Activated T-cell treated with anti-CD3 and anti-CD28 coated beads, Interleukin-2, amount 50 U/mL, for 72 hours (primary cell): ENCODE data around the gene PCDH12. TPM values are rescaled to one million over a fixed set of nuclear protein-coding genes. Genes with fewer than 3 reads are reported as not detected.

Experiments used
- ATAC-seq, 2 donors: fragments of 150-1000 bp; cut with Tn5 transposase; replicated peaks in 1 of 2; 2 replicates each; pipeline ENCODE4 v1.10.0; 2021; ENCODE audit warnings: moderate library complexity in 2 of 2, mild to moderate bottlenecking in 1 of 2
- DNase-seq, 2 donors: peaks; one replicate each; pipeline ENCODE4 v3.0.0; 2021 to 2022; ENCODE audit warnings: mixed read lengths in 1 of 2
- H3K27ac Mint-ChIP-seq: one replicate; pipeline ENCODE4 v1.8.0; 2022; ENCODE audit warnings: mild to moderate bottlenecking, moderate library complexity, mixed read lengths
- H3K27me3 Mint-ChIP-seq: one replicate; pipeline ENCODE4 v1.8.0; 2022; ENCODE audit warnings: low read depth, mixed read lengths
- H3K36me3 Mint-ChIP-seq, 2 donors: one replicate each; pipeline ENCODE4 v1.8.0; 2022; ENCODE audit warnings: mixed read lengths in 2 of 2, mild to moderate bottlenecking in 1 of 2; ENCODE audit not compliant: insufficient read depth in 2 of 2
- H3K4me1 Mint-ChIP-seq: one replicate; pipeline ENCODE4 v1.8.0; 2022; ENCODE audit warnings: low read depth, mixed read lengths
- H3K4me3 Mint-ChIP-seq, 2 donors: one replicate each; pipeline ENCODE4 v1.8.0; 2022; ENCODE audit warnings: mild to moderate bottlenecking in 2 of 2, mixed read lengths in 2 of 2, moderate library complexity in 2 of 2
- H3K9me3 Mint-ChIP-seq, 2 donors: one replicate each; pipeline ENCODE4 v1.8.0; 2022; ENCODE audit warnings: mixed read lengths in 2 of 2
- total RNA-seq, 2 donors: library from RNA; stranded (reverse); gene quantifications; one replicate each; pipeline ENCODE4 v1.2.3, GENCODE V29; 2022

Gene PCDH12
- total RNA-seq, 2 donors from 2014 or later: 0.31 to 0.58 TPM

DNA sequence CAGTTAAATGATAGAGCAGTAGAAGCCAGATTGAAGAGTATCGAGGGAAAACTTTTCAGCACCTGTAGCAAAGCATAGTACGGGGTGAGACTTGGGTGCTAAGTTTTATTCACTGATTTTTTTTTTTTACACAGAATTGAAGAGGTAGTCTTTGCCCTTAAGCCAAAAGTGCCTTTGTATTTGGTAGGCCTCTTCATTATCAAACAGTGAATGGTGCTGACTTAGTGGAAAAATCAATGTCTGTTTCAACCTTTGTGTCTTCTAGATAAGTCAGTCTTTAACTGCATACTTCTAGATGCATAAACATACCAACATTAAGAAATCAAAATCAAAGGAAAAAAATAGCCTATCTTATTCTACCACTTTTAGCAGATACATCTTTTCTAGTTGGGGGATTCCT lies 24.6 kb upstream of the PCDH12 start:
- Mint-ChIP-seq H3K4me3 (no peak overlapping the region), H3K9me3 (no peaks in the 10 kb centered on the region), H3K27ac (no peak overlapping the region), H3K27me3 (no peaks in the 10 kb centered on the region), H3K4me1 (no peaks in the 10 kb centered on the region), H3K36me3 (peaks cover 5 to 23% of the 10 kb centered on the region in 2 donors)
- ATAC-seq: no peak
- DNase-seq: no peak

DNA sequence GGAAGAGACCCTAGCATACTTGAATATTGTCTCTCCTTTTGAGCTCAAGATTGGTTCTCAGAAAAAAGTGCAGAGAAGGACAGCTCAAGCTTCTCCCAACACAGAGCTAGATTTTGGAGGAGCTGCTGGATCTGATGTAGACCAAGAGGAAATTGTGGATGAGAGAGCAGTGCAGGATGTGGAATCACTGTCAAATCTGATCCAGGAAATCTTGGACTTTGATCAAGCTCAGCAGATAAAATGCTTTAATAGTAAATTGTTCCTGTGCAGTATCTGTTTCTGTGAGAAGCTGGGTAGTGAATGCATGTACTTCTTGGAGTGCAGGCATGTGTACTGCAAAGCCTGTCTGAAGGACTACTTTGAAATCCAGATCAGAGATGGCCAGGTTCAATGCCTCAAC lies 20.4 kb upstream of the PCDH12 start:
- Mint-ChIP-seq H3K9me3 (no peaks in the 10 kb centered on the region), H3K27me3 (no peaks in the 10 kb centered on the region), H3K27ac (no peak overlapping the region), H3K4me1 (peaks cover 18% of the 10 kb centered on the region), H3K36me3 (peaks cover 10 to 25% of the 10 kb centered on the region in 2 donors), H3K4me3 (no peak overlapping the region)
- DNase-seq: no peak
- ATAC-seq: no peak

DNA sequence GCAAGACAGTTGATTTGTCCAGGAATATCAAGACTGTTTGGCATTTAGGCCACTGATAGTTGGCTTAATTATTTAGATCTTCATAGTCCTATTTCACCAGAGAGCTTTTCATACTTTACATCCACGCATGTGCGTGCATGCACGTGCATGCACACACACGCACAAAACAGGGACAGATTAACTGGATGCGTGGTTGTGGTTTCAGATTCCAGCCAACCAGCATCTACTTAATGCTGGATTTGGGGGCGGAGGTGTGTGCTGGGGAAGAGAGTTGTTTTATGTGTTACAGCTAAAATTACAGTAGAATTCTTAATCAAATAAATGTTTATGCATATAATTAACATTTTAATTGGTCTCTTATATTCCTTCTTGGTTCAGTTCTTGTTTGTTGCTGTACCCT lies 18.2 kb upstream of the PCDH12 start:
- Mint-ChIP-seq H3K36me3 (peaks cover 10 to 29% of the 10 kb centered on the region in 2 donors), H3K9me3 (no peaks in the 10 kb centered on the region)
- no peak for DNase-seq

DNA sequence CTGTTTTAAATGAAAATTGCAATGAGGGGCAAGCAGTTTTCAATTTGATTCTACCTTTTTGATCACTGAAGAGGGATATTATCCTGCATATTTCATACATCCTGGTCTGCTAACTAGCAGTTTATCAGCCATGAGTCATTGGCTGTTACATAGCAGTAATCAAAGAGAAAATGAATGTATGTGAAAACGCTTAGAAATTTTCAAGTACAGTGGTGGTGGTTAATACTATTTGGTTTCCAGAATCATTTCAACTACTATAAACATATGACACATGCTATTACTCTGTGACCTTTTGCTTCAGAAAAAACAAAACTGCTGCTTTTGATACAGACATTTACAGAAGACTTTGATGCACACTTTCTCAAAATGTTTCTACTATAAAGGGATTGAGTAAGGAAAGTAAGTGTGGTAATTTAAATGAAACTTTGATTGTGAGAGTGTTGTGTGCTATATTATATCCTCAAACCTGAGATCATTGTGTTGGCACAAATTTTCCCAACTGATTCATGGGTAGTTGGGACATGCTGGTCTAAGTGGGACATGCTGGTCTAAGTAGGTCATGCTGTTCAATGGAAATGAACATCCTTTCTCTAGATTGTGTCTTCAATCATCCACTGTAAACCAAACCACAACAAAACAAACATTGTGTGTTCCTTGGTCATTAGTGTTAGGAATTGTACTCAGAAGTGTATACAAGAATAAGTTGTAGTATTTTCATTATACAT lies 16.0 kb upstream of the PCDH12 start:
- H3K27me3 Mint-ChIP-seq: no peaks in the 10 kb centered on the region
- peak overlapping the region in 1 of 2 donors; percentile 27 for H3K4me3 Mint-ChIP-seq
- DNase-seq (no peak), ATAC-seq (no peak)
- peaks cover 10 to 21% of the 10 kb centered on the region in 2 donors for H3K36me3 Mint-ChIP-seq
- peaks cover 37% of the 10 kb centered on the region for H3K4me1 Mint-ChIP-seq
- H3K9me3 Mint-ChIP-seq: no peaks in the 10 kb centered on the region
- peak overlapping the region; percentile 51 for H3K27ac Mint-ChIP-seq

More for the DNA sequence above, 18.2 kb upstream of the PCDH12 start:
- no peaks in the 10 kb centered on the region for H3K27me3 Mint-ChIP-seq
- H3K4me3 Mint-ChIP-seq: no peak overlapping the region
- no peak overlapping the region for H3K27ac Mint-ChIP-seq
- H3K4me1 Mint-ChIP-seq: peaks cover 21% of the 10 kb centered on the region
- no peak for ATAC-seq

DNA sequence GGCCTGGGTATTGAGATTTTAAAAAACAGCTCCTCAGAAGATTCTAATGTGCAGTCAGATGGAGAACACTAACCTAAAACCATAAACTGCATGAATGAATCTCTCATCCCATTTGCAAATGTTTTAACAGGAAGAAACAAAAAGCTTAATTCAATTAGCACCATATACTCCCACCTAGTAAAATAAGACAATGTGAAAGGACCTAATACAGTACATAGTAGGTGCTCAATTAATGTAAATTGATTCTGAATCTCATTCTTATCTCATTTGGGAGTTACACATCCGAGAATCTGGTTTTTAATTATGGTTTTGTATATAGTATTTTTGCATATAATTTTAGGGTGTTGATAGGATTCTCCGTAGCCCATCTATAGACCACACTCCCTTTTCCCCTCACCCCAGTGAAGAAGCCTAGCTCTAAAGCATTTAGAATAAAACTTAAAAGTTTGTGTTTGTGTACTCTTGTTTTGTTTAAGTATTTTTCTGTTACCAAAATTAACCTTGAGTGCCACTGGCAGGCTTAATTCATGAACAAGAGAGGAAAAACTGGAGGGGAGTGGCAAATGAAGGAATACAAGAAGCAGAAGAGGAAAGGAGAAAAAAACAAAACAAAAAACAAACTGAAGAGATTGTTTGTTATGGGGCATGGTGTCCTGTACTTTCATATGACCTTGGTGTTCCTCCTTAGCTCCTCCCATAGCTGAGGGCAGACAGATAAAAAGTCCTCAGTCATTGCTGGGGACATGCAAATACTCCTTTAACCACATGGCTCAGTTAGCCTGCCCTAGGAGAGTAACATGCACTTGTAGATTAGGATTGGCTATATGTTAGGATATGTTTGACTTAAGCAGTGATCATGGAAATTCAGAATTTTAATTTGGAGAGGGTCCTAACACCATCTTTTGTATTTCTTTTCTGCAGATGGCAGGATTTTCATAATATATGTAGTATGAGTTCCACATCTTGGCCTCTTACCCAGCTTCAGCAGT lies 12.1 kb upstream of the PCDH12 start:
- Mint-ChIP-seq H3K4me1 (peaks cover 43% of the 10 kb centered on the region), H3K9me3 (no peaks in the 10 kb centered on the region), H3K36me3 (peaks cover 8 to 16% of the 10 kb centered on the region in 2 donors), H3K27me3 (no peaks in the 10 kb centered on the region), H3K4me3 (peak overlapping the region; percentile 95 to 96), H3K27ac (peak overlapping the region; percentile 95)
- peak in 1 of 2 donors; percentile 16 for DNase-seq
- no peak for ATAC-seq

DNA sequence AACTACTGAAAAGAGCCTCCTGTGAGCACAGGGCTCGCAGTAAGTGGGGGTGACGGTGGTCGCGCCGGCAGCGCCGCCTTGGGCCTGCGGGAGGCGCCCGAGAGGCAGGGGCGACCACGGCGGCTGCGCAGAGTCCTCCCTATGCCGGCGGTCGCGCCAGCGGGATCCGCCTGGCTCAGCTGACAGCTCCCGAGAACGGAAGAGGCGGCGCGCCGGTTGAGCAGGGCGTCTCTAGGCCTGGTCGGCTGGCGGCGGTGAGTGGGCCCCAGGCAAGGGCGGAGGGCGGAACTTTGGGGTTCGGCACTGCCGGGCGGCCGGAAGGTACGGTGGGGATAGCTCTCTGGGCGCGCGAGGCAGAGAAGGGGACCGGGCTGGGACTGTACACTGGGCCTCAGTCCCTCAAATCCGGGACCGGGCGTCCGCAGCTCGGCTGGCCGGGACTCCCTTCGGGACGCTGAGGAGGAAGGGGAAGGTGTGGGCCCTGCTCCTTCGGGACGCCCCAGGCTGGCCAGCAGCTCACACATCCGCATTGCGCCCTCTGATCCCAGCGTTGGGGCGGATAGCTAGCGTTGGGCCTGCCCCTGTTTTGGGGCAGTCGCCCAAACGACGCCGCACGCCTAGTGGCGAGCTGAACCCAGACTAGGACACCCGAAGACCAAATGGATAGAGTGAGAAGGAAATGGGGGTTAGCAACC lies 11.1 kb upstream of the PCDH12 start, which contains the start of gene RNF14:
RNF14 (plus strand) TSS at position 192 of the 695 bp plus-strand sequence. CDS start 4,484 bp downstream, outside the sequence.
- no peaks in the 10 kb centered on the region for H3K9me3 Mint-ChIP-seq

DNA sequence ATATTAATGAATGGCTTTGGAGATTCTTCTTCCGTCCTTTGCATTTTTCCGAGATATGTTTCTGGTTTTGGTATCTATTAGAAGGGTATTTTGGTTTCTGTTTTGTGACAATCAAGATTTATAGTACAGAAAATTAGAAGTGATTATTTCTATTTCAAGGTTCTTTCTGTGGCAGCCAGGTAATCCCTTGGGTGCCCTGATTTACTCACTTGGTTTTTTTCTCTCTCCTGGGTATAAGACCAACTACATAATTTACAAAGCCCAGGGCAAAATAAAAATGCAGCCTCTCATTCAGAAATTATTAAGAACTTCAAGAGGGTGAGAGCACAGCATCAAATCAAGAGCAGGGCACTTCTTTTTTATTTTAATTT lies 8.9 kb upstream of the PCDH12 start:
- Mint-ChIP-seq H3K4me1 (peaks cover 23% of the 10 kb centered on the region), H3K36me3 (peaks cover 3 to 8% of the 10 kb centered on the region in 2 donors), H3K9me3 (no peaks in the 10 kb centered on the region), H3K4me3 (no peak overlapping the region), H3K27me3 (no peaks in the 10 kb centered on the region), H3K27ac (no peak overlapping the region)
- ATAC-seq (no peak), DNase-seq (no peak)

More for the DNA sequence above, 11.1 kb upstream of the PCDH12 start, which contains the start of gene RNF14:
- Mint-ChIP-seq H3K36me3 (peaks cover 6 to 14% of the 10 kb centered on the region in 2 donors), H3K27me3 (no peaks in the 10 kb centered on the region), H3K4me1 (peaks cover 32% of the 10 kb centered on the region), H3K27ac (peak within 1 kb of the TSS; percentile 95), H3K4me3 (peak within 1 kb of the TSS; percentile 95 to 96)
- ATAC-seq (peak; percentile 98), DNase-seq (peak; percentile 96)

DNA sequence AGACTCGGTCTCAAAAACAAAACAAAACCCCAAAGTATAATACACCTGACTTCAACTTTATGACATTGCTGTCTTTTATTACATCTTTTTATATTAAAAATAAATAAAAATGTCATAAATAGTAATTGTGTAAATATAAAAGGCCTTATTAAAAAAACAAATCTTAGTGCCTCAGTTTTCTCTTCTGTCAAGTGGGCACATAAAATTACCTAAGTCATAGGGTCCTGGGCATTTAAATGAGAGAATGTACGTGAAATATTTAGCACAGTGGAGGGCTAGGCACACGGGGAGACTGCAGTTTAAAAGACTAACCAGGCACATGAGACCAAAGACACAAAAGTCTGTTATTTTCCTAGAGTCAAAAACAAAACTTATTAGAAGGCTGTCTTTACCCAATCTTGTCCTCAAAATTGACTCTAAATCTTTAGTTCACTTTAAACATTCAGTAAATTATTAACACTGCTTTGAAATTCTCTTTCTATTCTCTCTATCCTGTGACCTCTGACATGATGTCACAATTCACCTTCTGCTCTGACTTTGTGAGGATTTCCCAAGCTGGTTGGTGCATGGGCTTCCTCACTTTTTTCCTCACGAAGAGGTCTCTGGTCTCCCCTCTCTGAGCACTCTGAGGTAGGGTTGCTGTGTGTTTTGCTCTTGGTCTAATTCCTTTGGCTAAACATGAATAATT lies 8.4 kb upstream of the PCDH12 start:
- DNase-seq: no peak
- H3K4me3 Mint-ChIP-seq: no peak overlapping the region
- H3K4me1 Mint-ChIP-seq: peaks cover 24% of the 10 kb centered on the region
- H3K27me3 Mint-ChIP-seq: no peaks in the 10 kb centered on the region
- H3K36me3 Mint-ChIP-seq: peaks cover 3 to 5% of the 10 kb centered on the region in 2 donors
- ATAC-seq: no peak
- no peaks in the 10 kb centered on the region for H3K9me3 Mint-ChIP-seq
- no peak overlapping the region for H3K27ac Mint-ChIP-seq

DNA sequence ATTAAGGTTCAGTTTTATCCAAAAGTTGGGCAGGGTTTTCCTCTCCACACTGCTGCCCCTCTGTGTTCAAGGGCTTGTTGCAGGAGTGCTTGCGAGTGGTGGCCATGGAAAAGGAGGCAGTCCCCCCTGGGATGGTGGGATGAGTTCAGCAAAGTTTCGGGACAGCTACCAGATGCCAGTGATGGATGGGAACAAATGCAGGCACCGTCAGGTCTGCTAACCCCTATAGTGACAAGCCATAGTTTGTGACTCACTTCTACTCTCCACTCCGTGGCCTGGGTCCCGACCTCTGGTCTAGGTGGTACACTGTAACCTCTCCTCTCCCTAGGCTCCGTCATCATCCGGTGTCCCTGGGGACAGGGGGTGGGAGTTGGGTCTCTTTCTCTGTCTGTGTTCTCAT lies 7.1 kb upstream of the PCDH12 start:
- no peak overlapping the region for H3K27ac Mint-ChIP-seq
- H3K9me3 Mint-ChIP-seq: no peaks in the 10 kb centered on the region
- H3K27me3 Mint-ChIP-seq: no peaks in the 10 kb centered on the region
- peaks cover 3% of the 10 kb centered on the region in 2 donors for H3K36me3 Mint-ChIP-seq
- peaks cover 31% of the 10 kb centered on the region for H3K4me1 Mint-ChIP-seq
- no peak for ATAC-seq
- DNase-seq: no peak
- no peak overlapping the region for H3K4me3 Mint-ChIP-seq

DNA sequence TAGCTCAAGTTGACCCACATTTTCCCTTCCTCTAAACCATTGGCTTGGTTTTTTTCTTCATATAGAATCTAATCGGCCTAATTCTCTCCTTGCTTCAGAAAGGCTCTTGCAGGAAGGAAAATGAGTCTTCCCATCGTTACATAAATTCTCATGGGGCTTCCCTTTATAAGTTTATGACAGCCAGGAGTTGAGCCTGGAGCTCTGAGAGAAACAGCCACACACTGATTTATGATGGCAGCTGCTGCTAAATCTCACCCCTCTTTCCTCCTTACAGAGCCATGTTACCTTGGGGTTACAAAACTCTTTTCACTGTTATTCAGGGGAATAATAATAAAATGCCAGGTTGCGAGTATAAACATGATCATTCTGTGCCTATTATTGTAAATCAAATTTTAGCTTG lies 5.7 kb upstream of the PCDH12 start:
- no peaks in the 10 kb centered on the region for H3K27me3 Mint-ChIP-seq
- H3K36me3 Mint-ChIP-seq: no peaks in the 10 kb centered on the region
- no peaks in the 10 kb centered on the region for H3K9me3 Mint-ChIP-seq
- no peak for DNase-seq
- H3K27ac Mint-ChIP-seq: no peak overlapping the region
- no peak for ATAC-seq
- peaks cover 36% of the 10 kb centered on the region for H3K4me1 Mint-ChIP-seq
- H3K4me3 Mint-ChIP-seq: no peak overlapping the region

DNA sequence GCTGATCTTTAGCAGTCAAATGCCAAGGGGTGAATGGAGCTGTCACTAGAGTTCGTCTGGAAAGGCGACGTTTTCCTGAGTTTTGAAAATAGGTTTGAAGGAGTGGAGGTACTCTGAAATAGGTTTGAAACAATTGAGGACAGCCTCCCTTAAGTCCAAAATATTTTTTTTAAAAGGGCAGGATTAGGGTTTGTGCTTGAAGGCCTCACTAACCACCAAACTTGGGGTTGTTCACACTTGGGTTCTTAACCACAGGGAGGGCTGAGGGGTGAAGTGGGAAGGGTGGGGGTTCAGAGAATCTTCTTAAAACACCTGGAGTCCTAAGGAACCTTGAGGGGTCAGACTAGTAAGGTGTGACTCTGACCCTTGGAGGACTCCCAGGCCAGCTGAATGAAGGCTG lies 3.5 kb upstream of the PCDH12 start:
- Mint-ChIP-seq H3K9me3 (no peaks in the 10 kb centered on the region), H3K27me3 (no peaks in the 10 kb centered on the region), H3K4me3 (no peak overlapping the region), H3K36me3 (no peaks in the 10 kb centered on the region), H3K4me1 (peaks cover 42% of the 10 kb centered on the region), H3K27ac (peak overlapping the region; percentile 73)
- ATAC-seq (no peak), DNase-seq (no peak)
